Nephron (organoid): ENCODE measurements around the gene PPIE.

Experiments used
- H3K27ac Mint-ChIP-seq, 3 experiments: 2 replicates each; pipeline ENCODE4 v1.8.0; 2020; ENCODE audit warnings: mixed read lengths in 3 of 3, mild to moderate bottlenecking in 2 of 3, moderate library complexity in 1 of 3
- H3K27me3 Mint-ChIP-seq: 2 replicates; pipeline ENCODE4 v1.8.0; 2021; ENCODE audit warnings: low read depth, mild to moderate bottlenecking, moderate library complexity, mixed read lengths
- H3K36me3 Mint-ChIP-seq: 2 replicates; pipeline ENCODE4 v1.8.0; 2020; ENCODE audit warnings: low read depth, mixed read lengths
- H3K4me1 Mint-ChIP-seq: 2 replicates; pipeline ENCODE4 v1.8.0; 2020; ENCODE audit warnings: mixed read lengths
- H3K4me3 Mint-ChIP-seq, 3 experiments: 2 replicates each; pipeline ENCODE4 v1.8.0; 2020; ENCODE audit warnings: mild to moderate bottlenecking in 3 of 3, mixed read lengths in 3 of 3, moderate library complexity in 2 of 3
- H3K9me3 Mint-ChIP-seq: 2 replicates; pipeline ENCODE4 v1.8.0; 2020; ENCODE audit warnings: mixed read lengths
- TF ChIP-seq, protein P1 (sequence below), 3 experiments: fragments of 200-600 bp; sonication (generic); IDR thresholded peaks; one replicate each; pipeline ENCODE4 v1.5.0; 2021; ENCODE audit warnings: antibody characterized with exemption in 3 of 3; ENCODE audit not compliant: unreplicated experiment in 3 of 3

The PPIE gene

DNA sequence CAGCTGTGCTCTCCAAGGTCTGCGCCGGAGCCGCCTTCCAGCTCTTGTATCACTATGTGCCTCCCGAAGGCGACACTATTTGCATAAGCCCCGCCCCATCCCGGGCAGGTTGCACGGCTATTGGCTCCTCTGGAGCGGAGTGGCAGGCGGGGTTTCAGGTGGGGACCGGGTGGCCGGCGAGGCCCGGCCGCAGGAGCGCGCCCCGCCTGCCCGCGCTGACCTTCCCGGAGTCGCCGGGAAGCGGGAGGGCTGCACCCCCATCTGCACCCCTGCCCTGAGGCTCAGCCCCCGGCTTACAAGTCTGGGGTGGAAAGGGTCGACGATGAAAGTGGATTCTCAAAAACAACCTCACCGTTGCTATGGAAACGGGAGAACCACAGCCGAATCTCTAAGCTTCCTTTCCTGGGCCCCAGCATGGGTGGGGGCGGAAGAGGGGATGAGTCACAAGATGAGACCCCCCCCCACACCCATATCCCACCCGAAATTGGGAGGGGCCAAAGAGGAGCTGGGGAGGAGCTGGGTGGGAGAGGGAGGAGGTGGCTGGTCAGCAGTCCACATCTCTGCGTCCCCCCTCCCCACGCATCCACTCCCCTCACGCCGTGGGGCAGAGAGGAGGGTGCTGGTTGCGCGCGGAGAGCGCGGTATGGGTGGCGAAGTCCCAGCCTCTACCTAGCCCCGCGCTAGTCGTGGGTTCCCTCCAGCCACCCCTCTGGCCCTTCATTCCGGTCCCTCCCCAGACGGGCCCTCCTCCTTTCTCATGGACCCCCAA, 47.1 kb upstream of the PPIE start, which contains the start of gene HPCAL4:
TSS of gene HPCAL4 (minus strand) at position 51 of the 769 bp plus-strand sequence. CDS start 6,830 bp downstream, outside the sequence.
- Mint-ChIP-seq H3K4me3 (peak within 1 kb of the TSS; percentile 61 to 68 (median 63)), H3K27ac (no peak within 1 kb of the TSS), H3K9me3 (no peaks in the 10 kb centered on the region), H3K4me1 (peaks cover 27% of the 10 kb centered on the region), H3K36me3 (no peaks in the 10 kb centered on the region), H3K27me3 (peaks cover 95% of the 10 kb centered on the region)
- TF ChIP-seq, protein P1, sequence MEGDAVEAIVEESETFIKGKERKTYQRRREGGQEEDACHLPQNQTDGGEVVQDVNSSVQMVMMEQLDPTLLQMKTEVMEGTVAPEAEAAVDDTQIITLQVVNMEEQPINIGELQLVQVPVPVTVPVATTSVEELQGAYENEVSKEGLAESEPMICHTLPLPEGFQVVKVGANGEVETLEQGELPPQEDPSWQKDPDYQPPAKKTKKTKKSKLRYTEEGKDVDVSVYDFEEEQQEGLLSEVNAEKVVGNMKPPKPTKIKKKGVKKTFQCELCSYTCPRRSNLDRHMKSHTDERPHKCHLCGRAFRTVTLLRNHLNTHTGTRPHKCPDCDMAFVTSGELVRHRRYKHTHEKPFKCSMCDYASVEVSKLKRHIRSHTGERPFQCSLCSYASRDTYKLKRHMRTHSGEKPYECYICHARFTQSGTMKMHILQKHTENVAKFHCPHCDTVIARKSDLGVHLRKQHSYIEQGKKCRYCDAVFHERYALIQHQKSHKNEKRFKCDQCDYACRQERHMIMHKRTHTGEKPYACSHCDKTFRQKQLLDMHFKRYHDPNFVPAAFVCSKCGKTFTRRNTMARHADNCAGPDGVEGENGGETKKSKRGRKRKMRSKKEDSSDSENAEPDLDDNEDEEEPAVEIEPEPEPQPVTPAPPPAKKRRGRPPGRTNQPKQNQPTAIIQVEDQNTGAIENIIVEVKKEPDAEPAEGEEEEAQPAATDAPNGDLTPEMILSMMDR (IDR thresholded peaks at IDR 0.05; ENCODE audit: unreplicated experiment in 3 of 3): no peak

DNA sequence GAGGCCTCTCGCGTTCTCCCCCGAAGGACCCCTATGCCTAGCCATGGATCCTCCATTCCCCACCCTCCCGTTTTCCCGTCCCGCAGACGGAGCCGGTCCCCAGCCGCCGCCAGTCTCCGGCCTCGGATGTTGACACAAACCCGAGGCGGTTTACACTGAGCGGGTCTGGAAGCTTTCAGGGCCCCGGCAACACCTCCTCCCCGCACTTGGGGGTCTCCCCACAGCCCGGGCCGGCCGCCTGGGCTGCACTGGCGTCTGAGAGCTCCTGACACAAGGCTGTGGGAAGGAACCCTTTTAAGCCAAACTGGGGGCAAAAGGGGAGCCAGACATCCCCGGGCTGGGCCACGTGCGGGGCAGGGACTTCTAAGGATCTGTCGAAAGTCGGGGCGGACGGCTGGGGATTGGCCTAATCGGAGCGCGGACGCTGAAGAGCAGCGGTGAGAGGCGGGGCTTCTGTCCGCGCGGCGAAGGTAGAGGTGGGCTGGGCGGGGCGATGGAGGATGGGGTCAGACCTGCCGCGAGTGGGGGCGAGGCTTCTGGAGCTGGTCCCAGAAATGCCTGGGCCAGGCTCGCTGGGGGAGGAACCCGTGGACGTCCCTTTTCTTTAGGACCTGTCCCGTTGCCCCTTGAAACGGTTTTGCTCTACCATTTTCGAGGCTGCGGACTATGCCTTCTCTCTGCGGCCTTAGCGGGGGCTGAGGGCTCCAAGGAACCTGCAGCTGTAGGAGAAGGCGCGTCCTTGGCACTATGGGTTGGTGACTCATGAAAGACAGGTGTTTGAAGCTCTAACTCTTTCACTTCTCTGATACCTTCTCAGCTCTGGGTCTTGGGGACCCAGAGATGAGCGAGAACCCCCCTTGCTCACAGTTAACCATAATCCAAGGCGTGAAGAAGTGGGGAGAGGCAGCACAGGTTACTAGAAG, 46.3 kb upstream of the PPIE start:
- TF ChIP-seq, protein P1 (IDR thresholded peaks at IDR 0.05; ENCODE audit: unreplicated experiment in 3 of 3): no peak
- Mint-ChIP-seq H3K9me3 (no peaks in the 10 kb centered on the region), H3K4me3 (peak overlapping the region; percentile 61 to 68 (median 62))

DNA sequence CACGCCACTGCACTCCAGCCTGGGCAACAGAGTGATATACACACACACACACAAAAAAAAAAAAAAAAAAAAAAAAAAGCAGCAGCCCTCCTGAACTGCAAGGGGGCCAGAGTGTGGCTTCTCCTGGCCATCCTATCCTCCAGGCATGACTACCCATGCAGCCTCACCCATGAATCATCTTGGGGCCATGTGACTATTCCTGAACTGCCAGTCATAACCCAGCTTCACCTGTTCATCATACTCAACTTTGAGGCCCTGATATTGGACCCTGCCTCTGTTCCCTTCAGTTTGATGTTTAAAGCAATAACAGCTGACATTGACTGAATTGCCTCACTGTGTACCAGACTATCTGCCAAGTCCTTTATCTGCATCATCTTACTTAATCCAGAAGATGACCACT, 44.7 kb upstream of the PPIE start:
- H3K27ac Mint-ChIP-seq: no peak overlapping the region
- H3K27me3 Mint-ChIP-seq: peaks cover 92% of the 10 kb centered on the region
- H3K9me3 Mint-ChIP-seq: no peaks in the 10 kb centered on the region
- peak overlapping the region in 2 of 3 experiments; percentile 4 to 43 for H3K4me3 Mint-ChIP-seq
- no peaks in the 10 kb centered on the region for H3K36me3 Mint-ChIP-seq
- TF ChIP-seq, protein P1 (IDR thresholded peaks at IDR 0.05; ENCODE audit: unreplicated experiment in 3 of 3): no peak
- H3K4me1 Mint-ChIP-seq: peaks cover 23% of the 10 kb centered on the region

More for the DNA sequence above, 46.3 kb upstream of the PPIE start:
- Mint-ChIP-seq H3K27me3 (peaks cover 93% of the 10 kb centered on the region), H3K4me1 (peaks cover 26% of the 10 kb centered on the region), H3K36me3 (no peaks in the 10 kb centered on the region), H3K27ac (no peak overlapping the region)

DNA sequence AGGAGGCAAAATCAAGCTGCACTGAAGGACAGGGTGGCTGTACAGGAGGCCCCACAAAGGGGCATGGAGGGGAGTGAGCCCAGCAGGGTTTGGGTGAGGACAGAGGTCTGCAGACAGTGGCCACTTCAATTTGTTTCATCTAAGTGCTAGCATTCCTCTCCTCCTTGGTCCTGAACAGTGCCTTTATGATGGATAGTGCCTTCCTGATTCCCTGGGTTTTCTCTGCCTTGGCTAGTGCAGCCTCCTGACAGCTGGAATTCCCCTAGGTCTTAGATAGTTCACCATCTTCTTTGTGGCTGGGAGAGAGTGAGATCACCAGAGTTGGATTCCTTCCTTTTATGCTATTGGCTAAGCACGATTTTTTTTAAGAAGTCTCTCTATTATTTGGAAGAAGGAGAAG, 43.7 kb upstream of the PPIE start:
- Mint-ChIP-seq H3K9me3 (no peaks in the 10 kb centered on the region), H3K27me3 (peaks cover 86% of the 10 kb centered on the region), H3K36me3 (no peaks in the 10 kb centered on the region), H3K4me1 (peaks cover 20% of the 10 kb centered on the region), H3K27ac (no peak overlapping the region), H3K4me3 (no peak overlapping the region)
- TF ChIP-seq, protein P1 (IDR thresholded peaks at IDR 0.05; ENCODE audit: unreplicated experiment in 3 of 3): no peak

DNA sequence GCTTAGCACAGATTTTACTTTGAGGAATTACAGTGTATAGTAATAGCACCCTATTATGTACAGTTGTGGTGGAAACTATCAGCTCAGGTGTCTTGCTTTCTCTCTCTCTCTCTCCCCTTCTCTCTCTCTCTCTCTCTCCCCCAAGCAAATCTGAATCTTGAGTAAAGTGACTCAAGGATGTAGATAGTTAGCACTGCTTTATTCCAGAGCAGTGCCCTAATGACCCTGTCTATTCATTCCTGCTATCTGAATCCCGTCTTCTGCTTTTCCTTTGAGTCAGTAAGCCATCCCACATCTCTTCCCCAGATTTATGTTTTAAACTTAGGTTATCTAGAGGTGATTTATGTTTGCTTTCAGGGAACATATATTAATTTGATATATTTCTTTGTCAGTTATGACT, 42.2 kb upstream of the PPIE start:
- no peak overlapping the region for H3K4me3 Mint-ChIP-seq
- peaks cover 25% of the 10 kb centered on the region for H3K4me1 Mint-ChIP-seq
- H3K9me3 Mint-ChIP-seq: no peaks in the 10 kb centered on the region
- H3K27ac Mint-ChIP-seq: no peak overlapping the region
- no peaks in the 10 kb centered on the region for H3K36me3 Mint-ChIP-seq
- peaks cover 83% of the 10 kb centered on the region for H3K27me3 Mint-ChIP-seq
- TF ChIP-seq, protein P1 (IDR thresholded peaks at IDR 0.05; ENCODE audit: unreplicated experiment in 3 of 3): no peak
